Prostate gland (tissue), 2 donors: Measurements from ENCODE around the gene CCDC61.

ENCODE experiments used
- POLR2A ChIP-seq: fragments of 450-650 bp; IDR thresholded peaks from one replicate; pipeline ENCODE4 v1.6.1; 2016; ENCODE audit warnings: antibody characterized with exemption, mild to moderate bottlenecking
- POLR2AphosphoS5 ChIP-seq: sonication (generic); formaldehyde crosslinking; IDR thresholded peaks from one replicate; pipeline ENCODE4 v1.6.1; 2017; ENCODE audit warnings: antibody characterized with exemption
- TF ChIP-seq, protein P1 (sequence below), 4 experiments: fragments of 200-600 bp in 2 of 4; fragments of 450-650 bp in 2 of 4; sonication (generic) in 2 of 4; IDR thresholded peaks; 1 replicate in 3 of 4; 2 replicates in 1 of 4; pipeline ENCODE4 v1.5.1; 2016 to 2019; ENCODE audit warnings: antibody characterized with exemption in 4 of 4, mild to moderate bottlenecking in 2 of 4, moderate library complexity in 2 of 4

- TF ChIP-seq, protein P1, sequence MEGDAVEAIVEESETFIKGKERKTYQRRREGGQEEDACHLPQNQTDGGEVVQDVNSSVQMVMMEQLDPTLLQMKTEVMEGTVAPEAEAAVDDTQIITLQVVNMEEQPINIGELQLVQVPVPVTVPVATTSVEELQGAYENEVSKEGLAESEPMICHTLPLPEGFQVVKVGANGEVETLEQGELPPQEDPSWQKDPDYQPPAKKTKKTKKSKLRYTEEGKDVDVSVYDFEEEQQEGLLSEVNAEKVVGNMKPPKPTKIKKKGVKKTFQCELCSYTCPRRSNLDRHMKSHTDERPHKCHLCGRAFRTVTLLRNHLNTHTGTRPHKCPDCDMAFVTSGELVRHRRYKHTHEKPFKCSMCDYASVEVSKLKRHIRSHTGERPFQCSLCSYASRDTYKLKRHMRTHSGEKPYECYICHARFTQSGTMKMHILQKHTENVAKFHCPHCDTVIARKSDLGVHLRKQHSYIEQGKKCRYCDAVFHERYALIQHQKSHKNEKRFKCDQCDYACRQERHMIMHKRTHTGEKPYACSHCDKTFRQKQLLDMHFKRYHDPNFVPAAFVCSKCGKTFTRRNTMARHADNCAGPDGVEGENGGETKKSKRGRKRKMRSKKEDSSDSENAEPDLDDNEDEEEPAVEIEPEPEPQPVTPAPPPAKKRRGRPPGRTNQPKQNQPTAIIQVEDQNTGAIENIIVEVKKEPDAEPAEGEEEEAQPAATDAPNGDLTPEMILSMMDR (IDR thresholded peaks at IDR 0.05) = no peak
- TF ChIP-seq POLR2A = no peak
- TF ChIP-seq POLR2AphosphoS5 = no peak
These were observed 42.4 kb upstream of the CCDC61 start for GRCh38 chr19:45952686-45953505.
